Renal pelvis (tissue), 4 donors: ENCODE results near the gene STOML1. TPM values are rescaled to one million over a fixed set of nuclear protein-coding genes. Genes with fewer than 3 reads are reported as not detected.

ENCODE experiments used
- DNase-seq: peaks from one replicate; pipeline ENCODE4 v3.0.0-alpha.2; 2013
- polyA plus RNA-seq, 3 donors: library from polyadenylated mRNA; unstranded; fragments of 120-200 nt; gene quantifications; one replicate each; pipeline ENCODE4 v1.2.1, GENCODE V29; 2013; ENCODE audit not compliant: insufficient read length in 3 of 3

The STOML1 gene
- polyA plus RNA-seq, 3 donors, result 13.6 to 15.0 (median 14.2) TPM

DNA sequence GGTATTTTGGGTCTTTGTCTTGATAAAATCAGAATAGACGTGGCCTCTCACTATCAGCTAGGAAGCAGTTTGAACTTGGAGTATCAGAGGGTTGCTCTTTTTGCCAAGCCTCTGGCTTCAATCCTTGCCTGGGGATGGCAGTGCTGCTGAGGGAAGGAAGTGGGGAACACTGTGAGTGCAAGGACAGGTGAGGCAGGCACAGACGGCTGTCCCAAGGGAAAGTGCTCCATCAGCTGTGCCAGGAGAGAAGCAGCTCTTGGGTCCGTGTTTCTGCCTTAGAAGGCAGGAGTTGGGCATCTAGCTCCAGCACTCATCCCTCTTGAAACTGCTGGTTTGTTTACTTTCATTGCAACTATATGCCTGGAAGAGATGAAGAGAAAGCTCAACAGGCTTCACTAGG, 35.6 kb upstream of the STOML1 start:
- DNase-seq, result no peak

DNA sequence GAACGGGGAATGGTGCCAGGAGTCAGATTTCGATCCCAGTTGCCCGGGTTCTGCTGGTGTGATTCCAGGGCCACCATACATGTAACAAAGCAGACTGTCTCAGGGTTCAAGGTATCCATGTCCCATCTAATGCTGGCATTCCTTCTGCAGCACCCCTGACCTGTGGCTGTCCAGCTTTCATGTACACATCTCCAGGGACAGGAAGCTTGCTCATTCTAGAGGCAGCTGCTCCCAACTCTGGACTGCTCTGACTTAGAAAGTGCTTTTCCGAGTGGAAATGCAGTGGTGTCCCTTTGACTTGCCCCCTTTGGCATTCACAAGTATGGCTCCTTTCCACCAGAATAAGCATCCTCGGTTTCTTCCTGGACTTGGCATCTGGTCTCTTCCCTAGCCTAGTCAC, 33.3 kb upstream of the STOML1 start:
- no peak for DNase-seq

DNA sequence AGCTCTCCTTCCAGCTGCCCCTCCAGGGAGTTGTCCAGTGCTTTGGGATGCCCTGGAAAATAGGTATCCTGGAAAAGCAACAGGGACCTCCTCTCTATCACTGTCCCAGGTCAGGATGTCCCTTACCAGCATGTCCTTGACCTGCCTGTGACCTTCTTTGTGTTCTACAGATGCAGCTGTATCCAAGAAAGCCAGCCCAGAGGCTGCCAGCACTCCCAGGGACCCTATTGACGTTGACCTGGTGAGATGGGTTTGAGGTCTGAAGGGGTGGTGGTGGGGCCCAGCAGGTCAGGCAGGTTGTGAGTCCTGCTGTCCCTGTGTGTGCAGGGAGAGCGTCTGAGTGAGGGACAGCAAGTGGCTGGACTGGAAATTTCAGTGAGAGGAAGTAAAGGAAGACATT, 32.6 kb upstream of the STOML1 start:
- no peak for DNase-seq

DNA sequence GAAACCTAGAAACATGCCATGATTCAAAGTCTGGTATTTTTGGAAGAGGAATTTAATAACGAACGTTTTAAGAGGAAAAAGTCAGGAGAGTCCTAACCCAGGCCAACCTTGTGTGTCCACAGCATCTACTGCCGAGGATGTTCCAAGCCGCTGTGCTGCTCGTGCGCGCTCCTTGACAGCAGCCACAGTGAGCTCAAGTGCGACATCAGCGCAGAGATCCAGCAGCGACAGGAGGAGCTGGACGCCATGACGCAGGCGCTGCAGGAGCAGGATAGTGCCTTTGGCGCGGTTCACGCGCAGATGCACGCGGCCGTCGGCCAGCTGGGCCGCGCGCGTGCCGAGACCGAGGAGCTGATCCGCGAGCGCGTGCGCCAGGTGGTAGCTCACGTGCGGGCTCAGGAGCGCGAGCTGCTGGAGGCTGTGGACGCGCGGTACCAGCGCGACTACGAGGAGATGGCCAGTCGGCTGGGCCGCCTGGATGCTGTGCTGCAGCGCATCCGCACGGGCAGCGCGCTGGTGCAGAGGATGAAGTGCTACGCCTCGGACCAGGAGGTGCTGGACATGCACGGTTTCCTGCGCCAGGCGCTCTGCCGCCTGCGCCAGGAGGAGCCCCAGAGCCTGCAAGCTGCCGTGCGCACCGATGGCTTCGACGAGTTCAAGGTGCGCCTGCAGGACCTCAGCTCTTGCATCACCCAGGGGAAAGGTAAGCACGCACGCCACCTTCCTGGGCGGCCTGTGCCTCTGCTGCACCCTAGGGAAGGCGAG, 30.8 kb upstream of the STOML1 start:
- no peak for DNase-seq

DNA sequence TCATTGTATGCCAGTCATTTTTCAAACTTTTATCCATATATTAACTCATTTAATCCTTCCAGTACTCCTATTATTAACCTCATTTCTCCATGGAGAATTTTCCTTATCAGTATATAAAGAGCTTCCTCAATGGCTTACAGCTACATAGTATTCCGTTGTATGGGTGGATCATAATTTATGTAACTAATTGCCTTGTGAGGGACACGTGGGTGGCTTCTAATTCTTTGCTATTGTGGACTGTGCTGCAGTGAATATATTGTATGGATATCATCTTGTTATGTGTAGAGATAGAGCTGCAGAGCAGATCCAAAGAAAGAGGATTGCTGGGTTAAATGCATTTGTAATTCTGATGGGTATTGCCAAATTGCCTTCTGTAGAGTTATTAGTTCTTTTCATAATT, 27.6 kb upstream of the STOML1 start:
- no peak for DNase-seq

DNA sequence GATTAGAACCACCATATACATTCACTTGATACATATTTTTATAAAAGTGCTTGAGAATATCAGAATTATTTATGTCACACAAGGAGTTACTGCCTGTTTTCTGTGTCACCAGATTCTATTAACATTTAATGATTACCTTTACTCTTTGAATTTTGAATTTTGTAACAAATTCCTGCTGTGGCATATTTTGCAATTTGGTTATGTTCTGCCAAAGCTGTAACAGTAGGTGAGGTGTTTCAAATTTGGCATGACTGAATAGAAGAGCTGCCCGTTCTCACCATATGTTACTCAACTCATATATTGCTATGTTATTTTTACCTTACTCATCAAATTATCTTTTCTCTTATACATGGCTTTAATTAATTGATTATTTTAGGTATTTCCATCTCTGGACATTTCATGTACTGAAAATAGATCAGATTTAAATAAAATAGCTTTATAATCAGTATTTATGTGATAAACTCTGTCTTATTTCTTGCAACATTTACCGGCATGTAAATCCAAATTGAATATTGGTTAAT, 21.3 kb upstream of the STOML1 start:
- DNase-seq, result no peak

DNA sequence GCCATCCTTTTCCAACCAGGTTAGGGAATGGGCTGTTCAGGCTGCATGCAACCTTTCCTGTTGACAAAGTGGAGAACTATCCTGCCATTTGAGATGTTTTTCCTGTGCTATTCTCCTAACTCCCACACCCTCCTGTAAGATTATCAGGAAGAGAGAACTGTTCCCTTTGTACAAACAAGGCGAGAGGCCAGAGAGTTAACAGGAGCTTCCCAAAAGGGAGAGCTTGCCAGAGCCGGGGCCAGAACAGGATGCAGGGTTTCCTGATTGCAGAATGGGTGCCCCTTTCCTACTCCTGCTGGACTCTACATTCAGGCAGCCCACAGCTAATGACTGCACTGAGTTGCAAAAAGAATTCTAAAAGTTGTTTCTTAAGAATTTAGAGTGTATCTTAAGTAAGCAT, 19.5 kb upstream of the STOML1 start:
- DNase-seq, result no peak

DNA sequence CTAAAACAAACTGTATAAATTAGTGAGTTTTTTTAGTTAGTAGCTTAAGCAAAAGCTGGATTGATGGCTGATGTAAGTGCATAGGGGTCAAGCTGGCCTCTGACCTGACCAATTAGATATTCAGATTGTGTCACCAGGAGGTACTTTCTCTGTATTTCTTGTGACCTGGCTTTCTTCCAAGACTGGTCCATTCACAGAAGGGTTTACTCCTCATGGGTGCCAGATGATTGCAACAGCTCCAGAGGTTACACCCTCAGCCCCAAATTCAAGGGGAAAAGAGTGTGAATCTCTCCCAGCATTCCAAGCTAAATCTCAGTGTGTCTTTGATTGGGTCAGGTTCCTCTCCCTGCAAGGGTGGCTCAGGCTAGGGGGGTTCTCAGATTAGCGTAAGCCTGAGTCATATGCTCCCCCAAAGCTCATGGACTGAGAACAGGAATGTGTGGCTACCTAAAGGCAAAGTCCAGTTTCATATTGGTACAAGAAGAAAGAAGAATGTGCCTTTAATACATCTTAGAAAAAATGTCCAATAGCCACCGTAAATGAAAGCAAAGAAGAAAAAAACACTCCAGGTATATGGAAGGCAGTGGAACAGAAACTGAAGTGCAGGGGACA, 18.9 kb upstream of the STOML1 start:
- no peak for DNase-seq

DNA sequence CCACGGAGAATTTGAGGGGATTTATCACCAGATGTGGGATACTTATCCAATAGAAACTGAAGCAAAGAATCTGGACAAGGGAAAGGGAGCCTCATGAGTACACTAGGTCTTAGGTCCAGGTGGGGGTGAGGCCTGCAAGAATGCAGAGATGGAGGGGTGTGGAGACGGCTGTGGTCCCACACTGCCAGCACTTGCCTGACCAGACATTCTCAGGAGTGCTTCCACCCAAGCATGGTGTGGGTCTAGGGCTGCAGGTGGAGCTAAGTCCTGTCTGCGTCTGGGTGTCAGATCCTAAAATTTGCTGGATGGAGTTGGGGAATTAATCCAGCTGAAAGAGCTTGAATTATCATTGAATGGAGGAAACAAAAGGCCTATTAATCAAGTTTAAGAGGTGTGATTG, 16.8 kb upstream of the STOML1 start:
- no peak for DNase-seq

DNA sequence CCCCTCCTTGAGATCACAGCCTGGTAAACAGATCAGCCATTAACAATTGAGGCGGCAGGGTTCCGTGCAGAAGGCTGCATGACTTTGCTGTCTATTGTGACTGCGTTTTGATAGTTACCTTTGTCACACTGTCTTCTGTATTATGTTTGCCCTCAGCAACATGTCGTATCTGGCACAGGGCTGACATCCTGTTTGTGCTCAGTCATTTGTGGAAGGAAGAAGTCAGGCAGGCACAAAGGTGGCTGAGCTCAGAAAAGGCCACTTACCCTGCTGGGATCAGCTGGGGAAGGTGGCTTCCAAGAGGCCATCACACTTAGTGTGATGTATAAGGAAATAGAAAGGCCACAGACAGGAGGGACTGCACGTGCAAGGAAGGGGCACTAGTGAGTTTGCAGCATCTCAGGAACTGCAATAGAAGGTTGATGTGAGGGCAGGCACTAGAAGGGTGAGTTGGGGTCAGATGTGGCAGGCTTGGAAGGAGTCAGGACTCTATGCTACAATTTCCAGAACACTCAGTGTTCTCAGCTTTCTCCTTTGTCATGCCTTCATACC, 15.8 kb upstream of the STOML1 start:
- DNase-seq, result no peak

DNA sequence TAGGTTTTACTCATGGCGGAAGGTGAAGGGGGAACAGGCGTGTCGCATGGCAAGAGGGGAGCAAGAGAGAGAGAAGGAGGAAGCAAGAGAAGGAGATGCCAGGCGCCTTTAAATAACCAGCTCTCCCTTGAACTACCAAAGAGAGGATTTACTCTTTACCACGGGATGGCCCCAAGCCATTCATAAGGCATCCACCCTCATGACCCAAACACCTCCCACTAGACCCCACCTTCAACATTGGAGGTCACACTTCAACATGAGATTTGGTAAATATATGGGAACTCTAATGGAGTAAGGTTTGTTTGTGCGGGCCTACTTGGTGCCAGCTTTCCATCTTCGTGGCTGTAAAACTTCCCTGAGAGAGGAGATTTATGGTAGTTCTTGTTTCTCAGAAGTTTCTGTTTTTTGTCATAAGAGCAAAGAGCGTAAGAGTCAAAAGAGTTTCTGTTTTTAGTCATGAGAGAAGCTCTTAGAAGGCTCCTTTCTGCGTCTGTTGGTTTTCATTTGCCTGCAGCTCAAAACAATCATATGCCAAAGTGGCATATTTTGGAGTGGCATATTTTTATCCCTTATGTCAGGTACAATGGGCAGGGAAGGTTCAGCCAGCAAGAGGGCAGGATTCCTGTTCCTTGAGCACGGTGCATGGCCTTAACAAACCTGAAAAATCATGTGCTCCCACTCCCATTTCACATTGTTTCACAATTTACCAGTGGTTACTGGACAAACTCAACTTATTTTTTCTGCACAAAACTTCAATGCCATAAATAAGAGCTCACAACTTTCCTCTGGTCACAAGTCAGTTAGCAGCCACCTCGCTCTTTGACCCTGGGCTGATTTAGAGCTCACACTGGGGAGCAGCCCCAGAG, 14.9 kb upstream of the STOML1 start:
- DNase-seq, result no peak

DNA sequence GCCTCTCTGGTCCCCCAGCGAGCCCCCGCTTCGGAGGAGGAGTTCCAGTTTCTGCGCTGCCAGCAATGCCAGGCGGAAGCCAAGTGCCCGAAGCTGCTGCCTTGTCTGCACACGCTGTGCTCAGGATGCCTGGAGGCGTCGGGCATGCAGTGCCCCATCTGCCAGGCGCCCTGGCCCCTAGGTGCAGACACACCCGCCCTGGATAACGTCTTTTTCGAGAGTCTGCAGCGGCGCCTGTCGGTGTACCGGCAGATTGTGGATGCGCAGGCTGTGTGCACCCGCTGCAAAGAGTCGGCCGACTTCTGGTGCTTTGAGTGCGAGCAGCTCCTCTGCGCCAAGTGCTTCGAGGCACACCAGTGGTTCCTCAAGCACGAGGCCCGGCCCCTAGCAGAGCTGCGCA, 5.9 kb upstream of the STOML1 start:
- DNase-seq, result no peak

DNA sequence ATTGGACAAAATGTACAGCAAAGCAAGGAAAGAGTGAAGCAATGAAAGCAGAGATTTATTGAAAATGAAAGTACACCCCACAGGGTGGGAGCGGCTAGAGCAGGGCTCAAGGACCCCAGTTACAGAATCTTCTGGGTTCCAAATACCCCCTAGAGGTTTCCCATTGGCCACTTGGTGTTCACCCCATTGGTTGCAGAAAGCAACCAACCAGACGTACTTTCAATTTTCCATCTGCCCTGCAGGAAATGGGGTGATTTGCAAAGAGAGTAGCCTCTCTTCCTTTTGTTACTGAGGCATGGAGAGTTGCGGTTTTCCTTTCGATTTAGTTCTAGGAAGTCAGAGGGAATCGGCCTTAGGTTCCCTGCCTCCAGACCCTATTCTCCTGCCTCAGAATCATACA, 4.8 kb upstream of the STOML1 start:
- no peak for DNase-seq

DNA sequence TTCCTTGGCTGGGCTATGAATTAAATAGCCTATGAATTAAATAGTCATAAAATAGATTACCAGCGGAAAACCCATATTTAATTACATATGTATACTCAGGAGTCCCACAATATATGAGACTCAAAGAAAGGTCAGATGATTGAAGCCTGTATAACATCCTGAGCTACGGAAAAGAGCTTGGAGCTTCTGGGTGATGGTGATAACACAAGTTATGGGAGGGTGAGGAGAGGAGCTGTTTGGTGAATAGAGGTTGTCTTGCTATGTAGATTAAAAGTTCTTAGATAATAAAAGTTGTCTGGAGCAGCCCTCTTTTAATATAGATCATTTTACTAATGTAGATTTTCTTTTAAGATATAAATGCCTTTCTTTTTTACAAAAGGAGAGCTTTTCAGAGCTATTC, 4.2 kb upstream of the STOML1 start:
- no peak for DNase-seq

DNA sequence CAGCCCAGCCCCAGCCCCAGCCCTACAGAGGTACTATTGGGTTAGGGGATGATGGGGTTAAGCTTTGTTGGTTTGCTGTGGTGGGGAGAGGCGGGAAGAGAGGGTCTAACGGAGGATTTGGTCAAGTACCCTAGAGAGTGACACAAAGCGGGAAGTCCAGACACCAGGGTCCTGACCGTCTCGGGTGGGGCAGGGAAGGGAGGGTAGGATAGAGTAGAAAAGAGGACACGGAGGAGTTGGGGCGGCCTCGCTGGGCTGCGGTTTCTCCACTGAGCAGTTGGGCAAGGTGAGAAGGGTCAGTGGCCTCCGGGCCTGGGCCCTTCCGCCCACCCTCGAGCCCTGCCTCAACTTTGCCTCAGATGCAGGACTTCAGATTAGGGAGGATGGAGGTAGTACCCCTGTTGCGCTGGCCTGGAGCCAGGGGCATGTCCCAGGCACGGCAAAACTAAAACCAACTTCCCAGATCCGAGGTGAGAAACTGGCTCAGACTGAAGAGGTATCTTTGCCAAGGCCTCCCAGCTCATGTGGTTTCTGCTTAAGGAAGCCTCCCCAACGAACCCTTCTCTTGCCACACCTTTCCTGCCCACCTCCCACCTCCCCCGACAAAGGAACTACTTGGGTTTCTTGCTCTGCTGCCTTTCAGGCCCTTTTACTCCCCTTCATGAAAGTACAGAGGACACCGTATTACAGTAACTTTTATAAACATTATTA, 3.0 kb upstream of the STOML1 start:
- no peak for DNase-seq

DNA sequence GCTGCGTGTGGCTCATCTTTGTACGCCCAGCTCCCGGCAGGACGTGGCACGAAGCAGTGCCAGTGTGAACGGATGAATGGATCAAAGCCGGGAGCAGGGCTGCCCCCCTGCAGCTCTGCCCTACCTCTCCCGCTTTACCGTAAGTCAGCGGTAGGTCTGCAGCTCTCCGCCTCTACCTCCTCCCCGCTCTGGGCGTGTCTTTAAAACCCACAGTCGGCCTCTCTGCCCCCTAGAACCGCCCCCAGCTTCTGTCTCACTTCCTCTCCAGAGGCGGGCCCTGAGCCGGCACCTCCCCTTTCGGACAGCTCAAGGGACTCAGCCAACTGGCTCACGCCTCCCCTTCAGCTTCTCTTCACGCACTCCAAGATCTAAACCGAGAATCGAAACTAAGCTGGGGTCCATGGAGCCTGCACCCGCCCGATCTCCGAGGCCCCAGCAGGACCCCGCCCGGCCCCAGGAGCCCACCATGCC, 2.4 kb upstream of the STOML1 start, which contains the start of gene PML:
TSS of gene PML (plus strand) at position 304 of the 471 bp plus-strand sequence. CDS start at position 401, 97 bp downstream.
- peak; percentile 96 for DNase-seq

DNA sequence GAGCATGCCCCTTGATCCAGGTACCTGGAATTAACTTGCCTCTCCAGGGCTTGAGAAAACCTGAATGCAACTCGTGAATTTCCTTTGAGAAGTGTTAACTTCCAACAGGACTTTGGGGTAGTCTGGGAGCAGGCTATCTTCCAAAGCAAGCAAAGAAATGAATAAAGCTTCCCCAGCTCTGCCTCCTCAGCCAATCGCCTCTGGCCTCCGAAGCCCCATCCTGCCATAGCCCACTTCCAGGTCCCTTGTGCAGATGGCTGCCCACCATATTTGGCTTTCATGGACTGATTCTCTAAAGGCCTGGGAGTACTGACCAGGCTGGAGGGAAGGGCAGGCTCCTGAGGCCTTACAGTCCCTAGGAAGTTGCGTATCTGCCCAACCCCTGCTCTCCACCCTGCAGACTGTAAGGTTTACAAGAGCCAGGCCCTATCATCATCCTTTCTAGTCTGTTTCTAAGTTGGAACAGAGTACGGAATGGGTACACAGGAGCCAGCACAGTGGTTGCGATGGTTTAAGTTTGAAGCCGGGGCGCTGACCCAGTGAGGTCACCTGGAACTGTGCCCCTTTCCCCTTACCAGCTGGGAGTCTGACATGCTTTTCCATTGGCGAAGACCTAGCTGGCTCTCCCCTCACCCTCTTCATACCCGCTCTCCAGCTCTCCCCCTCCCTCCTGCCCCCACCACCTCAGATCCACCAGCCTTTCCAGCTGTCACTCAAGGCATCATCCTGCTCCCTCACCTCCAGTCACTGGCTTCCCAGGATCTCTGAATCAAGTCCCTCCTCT, 1.3 kb upstream of the STOML1 start:
- no peak for DNase-seq

DNA sequence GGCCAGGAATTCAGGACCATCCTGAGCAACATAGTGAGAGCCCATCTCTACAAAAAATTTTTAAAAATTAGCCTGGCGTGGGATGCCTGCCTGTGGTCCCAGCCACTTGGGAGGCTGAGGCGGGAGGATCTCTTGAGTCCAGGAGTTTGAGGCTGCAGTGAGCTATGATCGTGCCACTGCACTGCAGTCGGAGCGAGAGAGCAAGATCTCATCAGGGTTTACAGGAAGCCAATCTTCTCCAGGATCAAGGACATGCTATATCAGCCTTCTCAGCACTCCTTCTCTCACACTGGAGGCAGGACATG, 451 bp upstream of the STOML1 start:
- DNase-seq, result no peak

DNA sequence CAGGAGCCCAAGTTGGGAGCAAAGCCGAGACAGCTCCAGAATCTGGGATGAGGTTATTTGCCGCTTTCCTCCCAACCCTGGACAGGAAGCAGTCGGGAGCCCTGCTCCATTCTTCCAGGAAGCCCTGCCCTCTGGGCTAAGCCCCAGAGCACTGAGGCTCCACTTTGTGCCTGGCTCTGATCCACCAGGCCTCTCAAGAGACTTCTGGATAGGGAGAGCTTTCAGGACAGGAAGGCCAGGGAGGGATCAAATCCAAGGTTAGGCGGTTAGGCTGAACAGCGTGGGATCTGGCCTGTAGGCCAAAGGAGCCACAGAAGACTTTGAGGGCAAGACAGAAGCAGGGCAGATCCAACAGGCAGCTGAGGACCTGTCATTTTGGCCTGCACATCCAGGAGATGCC, 835 bp downstream of the STOML1 start:
- DNase-seq, result no peak

DNA sequence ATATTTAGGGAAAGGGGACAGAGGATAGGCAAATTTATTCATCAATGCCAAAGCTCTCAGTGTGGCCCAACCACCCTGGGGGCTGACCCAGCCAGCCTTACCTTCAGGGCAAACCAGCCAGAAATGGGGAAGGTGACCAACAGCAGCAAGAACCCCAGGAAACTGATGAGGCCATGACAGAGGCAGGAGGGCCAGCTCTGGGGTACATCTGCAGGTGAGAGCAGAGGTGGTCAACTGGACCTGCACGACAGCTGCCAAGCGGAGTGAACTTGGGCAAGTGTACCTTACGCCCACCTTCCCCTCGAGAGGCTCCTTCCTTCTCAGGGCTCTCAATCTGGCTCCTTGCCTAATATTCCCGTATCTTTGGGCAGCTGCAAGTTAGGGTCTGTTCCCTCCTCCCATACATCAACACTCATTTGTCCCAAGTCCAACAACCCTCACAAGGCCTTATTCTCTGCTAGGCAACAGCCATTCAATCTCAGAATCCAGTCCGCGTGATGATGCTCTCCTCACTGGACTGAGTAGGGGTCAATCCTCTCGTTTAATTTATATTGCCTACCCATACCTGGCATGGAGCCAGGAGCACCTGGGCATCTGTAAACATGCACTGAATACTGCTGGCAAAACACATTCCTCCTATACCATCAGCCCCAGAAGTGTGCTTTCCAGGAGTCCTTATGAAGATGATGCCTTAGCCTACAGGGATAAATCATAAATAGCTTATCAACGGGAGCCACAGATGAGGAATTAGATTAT, 1.7 kb downstream of the STOML1 start:
- DNase-seq, result no peak
